Measurements from ENCODE around the gene KRT81. TPM values are rescaled to one million over a fixed set of nuclear protein-coding genes. Genes with fewer than 3 reads are reported as not detected.

The KRT81 gene
- total RNA-seq, 1 experiment from 2014 or later = 0.70 TPM

DNA sequence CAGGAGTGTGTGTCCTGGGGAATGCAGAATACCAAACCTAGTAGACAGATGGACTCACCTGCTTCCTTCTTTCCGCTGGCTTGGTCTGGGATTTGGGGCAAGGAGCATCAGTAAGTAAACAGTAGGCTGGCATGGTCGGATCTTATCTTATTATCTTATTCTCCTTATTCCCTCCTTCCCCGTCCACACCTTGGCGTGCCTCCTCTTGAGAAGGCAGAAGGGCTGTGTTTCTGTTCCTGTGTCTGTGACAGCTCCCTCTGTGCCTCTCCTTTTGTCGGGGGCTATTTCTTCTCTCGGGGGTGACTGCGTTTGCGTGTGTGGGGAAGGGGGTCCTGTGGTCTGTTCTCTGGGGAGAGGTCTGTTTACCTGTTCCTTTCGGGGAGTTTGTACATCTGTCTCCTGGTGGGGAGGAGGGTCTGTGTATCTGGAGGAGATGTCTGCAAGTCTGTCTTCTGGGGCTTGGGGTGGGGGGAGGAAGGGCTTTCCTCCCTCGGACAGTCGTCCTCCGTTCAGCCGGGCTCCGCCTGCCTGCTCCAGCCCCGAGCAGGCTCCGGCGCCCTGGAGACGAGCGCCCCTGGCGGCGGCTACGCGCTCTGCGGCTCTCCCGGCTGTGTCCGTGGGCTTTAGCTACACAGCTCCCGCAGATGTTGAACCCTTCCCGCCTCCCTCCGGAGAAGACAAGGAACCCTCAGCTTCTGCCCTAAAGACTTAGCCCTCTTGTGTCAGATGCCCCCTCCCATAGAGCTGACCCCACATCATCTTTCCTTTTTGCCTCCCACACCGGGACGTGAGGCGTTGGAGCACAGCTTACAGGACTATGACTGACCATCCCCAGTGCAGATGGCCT lies 12.5 kb downstream of the KRT81 start:
- H3K9me3 Mint-ChIP-seq = no peaks in the 10 kb centered on the region
- H3K4me1 Mint-ChIP-seq = peaks cover 5% of the 10 kb centered on the region
- no peak overlapping the region for H3K27ac Mint-ChIP-seq
- TF ChIP-seq JAZF1 (CRISPR knock-in tag; IDR thresholded peaks at IDR 0.05) = no peak
- TF ChIP-seq, protein P1, sequence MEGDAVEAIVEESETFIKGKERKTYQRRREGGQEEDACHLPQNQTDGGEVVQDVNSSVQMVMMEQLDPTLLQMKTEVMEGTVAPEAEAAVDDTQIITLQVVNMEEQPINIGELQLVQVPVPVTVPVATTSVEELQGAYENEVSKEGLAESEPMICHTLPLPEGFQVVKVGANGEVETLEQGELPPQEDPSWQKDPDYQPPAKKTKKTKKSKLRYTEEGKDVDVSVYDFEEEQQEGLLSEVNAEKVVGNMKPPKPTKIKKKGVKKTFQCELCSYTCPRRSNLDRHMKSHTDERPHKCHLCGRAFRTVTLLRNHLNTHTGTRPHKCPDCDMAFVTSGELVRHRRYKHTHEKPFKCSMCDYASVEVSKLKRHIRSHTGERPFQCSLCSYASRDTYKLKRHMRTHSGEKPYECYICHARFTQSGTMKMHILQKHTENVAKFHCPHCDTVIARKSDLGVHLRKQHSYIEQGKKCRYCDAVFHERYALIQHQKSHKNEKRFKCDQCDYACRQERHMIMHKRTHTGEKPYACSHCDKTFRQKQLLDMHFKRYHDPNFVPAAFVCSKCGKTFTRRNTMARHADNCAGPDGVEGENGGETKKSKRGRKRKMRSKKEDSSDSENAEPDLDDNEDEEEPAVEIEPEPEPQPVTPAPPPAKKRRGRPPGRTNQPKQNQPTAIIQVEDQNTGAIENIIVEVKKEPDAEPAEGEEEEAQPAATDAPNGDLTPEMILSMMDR (IDR thresholded peaks at IDR 0.05) = peak; percentile 97
- POLR2A ChIA-PET = interaction anchor here (0.6 to 0.7 kb wide), 2 partner anchors 33 to 80 kb away, joined by 5 read pairs; no protein-coding TSS in a partner anchor
- H3K4me3 Mint-ChIP-seq = peak overlapping the region; percentile 74
- DNase-seq (ENCODE audit: low spot score) = peak; percentile 87
- H3K27me3 Mint-ChIP-seq (ENCODE audit: low read depth) = peaks cover 20% of the 10 kb centered on the region
- CTCF ChIA-PET = interaction anchor here (0.5 to 6.2 kb wide), 97 partner anchors 8 to 1615 kb away, joined by 3 to 122 read pairs (median 5); partner anchors contain the start of genes KRT7, KRT80 and KRT83
- no peaks in the 10 kb centered on the region for H3K36me3 Mint-ChIP-seq
- ATAC-seq = peak; percentile 99

DNA sequence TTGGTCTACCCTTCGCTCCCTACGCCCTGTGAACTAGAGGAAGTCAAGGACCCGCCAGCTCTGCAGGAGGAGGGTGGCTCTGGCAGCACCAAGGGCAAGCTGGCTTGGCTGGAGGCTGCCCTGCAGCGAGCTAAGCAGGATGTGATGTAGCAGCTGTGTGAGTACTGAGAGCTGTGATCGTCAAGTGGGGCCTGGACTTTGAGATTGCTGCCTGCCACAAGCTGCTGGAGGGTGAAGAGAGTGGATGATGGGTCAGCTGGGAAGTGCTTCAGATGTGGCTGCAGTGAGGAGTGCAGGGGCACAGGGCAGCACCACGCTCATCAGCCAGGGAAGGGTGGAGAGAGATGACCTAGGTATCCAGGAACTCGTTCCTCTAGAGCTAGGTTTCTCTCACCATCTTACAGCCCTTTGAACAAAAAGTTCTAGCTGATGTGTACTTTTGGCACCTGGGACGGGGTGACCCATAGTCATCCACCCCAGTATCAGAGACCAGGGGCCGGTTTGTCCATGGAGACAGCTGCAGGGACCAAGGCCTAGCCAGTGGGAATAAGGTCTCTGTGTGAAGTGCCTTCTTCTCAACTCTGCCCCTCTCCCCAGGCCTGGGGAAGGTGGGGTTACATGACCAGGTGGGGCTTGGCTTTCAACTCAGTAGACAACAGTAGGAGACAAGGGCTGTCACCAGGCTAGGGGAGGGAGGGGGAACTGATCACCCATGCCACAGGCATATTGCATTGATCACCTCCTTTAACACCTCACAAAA lies 13.7 kb downstream of the KRT81 start:
- Mint-ChIP-seq H3K36me3 (no peaks in the 10 kb centered on the region), H3K9me3 (no peaks in the 10 kb centered on the region), H3K27ac (no peak overlapping the region), H3K4me1 (peaks cover 5% of the 10 kb centered on the region), H3K27me3 (ENCODE audit: low read depth) (peaks cover 20% of the 10 kb centered on the region), H3K4me3 (no peak overlapping the region)
- ChIA-PET CTCF (interaction anchor here (0.8 to 6.2 kb wide), 16 partner anchors 10 to 155 kb away, joined by 3 to 122 read pairs (median 28); partner anchors contain the start of gene KRT7), POLR2A (no interaction called here)
- DNase-seq (ENCODE audit: low spot score) (no peak), ATAC-seq (no peak)
- TF ChIP-seq, protein P2, sequence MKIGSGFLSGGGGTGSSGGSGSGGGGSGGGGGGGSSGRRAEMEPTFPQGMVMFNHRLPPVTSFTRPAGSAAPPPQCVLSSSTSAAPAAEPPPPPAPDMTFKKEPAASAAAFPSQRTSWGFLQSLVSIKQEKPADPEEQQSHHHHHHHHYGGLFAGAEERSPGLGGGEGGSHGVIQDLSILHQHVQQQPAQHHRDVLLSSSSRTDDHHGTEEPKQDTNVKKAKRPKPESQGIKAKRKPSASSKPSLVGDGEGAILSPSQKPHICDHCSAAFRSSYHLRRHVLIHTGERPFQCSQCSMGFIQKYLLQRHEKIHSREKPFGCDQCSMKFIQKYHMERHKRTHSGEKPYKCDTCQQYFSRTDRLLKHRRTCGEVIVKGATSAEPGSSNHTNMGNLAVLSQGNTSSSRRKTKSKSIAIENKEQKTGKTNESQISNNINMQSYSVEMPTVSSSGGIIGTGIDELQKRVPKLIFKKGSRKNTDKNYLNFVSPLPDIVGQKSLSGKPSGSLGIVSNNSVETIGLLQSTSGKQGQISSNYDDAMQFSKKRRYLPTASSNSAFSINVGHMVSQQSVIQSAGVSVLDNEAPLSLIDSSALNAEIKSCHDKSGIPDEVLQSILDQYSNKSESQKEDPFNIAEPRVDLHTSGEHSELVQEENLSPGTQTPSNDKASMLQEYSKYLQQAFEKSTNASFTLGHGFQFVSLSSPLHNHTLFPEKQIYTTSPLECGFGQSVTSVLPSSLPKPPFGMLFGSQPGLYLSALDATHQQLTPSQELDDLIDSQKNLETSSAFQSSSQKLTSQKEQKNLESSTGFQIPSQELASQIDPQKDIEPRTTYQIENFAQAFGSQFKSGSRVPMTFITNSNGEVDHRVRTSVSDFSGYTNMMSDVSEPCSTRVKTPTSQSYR (CRISPR knock-in tag; IDR thresholded peaks at IDR 0.05) = no peak
- TF ChIP-seq TP53 (CRISPR knock-in tag; IDR thresholded peaks at IDR 0.05) (no peak), ZNF317 (CRISPR knock-in tag; IDR thresholded peaks at IDR 0.05; ENCODE audit: borderline replicate concordance, low read depth) (no peak), OVOL2 (CRISPR knock-in tag; IDR thresholded peaks at IDR 0.05; ENCODE audit: borderline replicate concordance) (no peak), RELA (CRISPR knock-in tag; IDR thresholded peaks at IDR 0.05; ENCODE audit: borderline replicate concordance) (no peak), MXD4 (CRISPR knock-in tag; IDR thresholded peaks at IDR 0.05; ENCODE audit: borderline replicate concordance) (no peak), CBFB (CRISPR knock-in tag; IDR thresholded peaks at IDR 0.05; ENCODE audit: low read depth) (no peak), NFATC4 (CRISPR knock-in tag; IDR thresholded peaks at IDR 0.05) (no peak), FOXJ3 (CRISPR knock-in tag; IDR thresholded peaks at IDR 0.05; ENCODE audit: borderline replicate concordance) (no peak), SMAD3 (CRISPR knock-in tag; IDR thresholded peaks at IDR 0.05; ENCODE audit: borderline replicate concordance) (no peak), JAZF1 (CRISPR knock-in tag; IDR thresholded peaks at IDR 0.05) (no peak), NFE2L1 (CRISPR knock-in tag; IDR thresholded peaks at IDR 0.05) (no peak), GRHL2 (CRISPR knock-in tag; IDR thresholded peaks at IDR 0.05; ENCODE audit: insufficient replicate concordance, severe bottlenecking) (no peak), GABPB1 (CRISPR knock-in tag; IDR thresholded peaks at IDR 0.05) (no peak), RORB (CRISPR knock-in tag; IDR thresholded peaks at IDR 0.05) (no peak)
- TF ChIP-seq, protein P3, sequence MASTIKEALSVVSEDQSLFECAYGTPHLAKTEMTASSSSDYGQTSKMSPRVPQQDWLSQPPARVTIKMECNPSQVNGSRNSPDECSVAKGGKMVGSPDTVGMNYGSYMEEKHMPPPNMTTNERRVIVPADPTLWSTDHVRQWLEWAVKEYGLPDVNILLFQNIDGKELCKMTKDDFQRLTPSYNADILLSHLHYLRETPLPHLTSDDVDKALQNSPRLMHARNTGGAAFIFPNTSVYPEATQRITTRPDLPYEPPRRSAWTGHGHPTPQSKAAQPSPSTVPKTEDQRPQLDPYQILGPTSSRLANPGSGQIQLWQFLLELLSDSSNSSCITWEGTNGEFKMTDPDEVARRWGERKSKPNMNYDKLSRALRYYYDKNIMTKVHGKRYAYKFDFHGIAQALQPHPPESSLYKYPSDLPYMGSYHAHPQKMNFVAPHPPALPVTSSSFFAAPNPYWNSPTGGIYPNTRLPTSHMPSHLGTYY (CRISPR knock-in tag; IDR thresholded peaks at IDR 0.05) = no peak
- TF ChIP-seq, protein P4, sequence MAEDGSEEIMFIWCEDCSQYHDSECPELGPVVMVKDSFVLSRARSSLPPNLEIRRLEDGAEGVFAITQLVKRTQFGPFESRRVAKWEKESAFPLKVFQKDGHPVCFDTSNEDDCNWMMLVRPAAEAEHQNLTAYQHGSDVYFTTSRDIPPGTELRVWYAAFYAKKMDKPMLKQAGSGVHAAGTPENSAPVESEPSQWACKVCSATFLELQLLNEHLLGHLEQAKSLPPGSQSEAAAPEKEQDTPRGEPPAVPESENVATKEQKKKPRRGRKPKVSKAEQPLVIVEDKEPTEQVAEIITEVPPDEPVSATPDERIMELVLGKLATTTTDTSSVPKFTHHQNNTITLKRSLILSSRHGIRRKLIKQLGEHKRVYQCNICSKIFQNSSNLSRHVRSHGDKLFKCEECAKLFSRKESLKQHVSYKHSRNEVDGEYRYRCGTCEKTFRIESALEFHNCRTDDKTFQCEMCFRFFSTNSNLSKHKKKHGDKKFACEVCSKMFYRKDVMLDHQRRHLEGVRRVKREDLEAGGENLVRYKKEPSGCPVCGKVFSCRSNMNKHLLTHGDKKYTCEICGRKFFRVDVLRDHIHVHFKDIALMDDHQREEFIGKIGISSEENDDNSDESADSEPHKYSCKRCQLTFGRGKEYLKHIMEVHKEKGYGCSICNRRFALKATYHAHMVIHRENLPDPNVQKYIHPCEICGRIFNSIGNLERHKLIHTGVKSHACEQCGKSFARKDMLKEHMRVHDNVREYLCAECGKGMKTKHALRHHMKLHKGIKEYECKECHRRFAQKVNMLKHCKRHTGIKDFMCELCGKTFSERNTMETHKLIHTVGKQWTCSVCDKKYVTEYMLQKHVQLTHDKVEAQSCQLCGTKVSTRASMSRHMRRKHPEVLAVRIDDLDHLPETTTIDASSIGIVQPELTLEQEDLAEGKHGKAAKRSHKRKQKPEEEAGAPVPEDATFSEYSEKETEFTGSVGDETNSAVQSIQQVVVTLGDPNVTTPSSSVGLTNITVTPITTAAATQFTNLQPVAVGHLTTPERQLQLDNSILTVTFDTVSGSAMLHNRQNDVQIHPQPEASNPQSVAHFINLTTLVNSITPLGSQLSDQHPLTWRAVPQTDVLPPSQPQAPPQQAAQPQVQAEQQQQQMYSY (CRISPR knock-in tag; IDR thresholded peaks at IDR 0.05) = no peak
- TF ChIP-seq, protein P5, sequence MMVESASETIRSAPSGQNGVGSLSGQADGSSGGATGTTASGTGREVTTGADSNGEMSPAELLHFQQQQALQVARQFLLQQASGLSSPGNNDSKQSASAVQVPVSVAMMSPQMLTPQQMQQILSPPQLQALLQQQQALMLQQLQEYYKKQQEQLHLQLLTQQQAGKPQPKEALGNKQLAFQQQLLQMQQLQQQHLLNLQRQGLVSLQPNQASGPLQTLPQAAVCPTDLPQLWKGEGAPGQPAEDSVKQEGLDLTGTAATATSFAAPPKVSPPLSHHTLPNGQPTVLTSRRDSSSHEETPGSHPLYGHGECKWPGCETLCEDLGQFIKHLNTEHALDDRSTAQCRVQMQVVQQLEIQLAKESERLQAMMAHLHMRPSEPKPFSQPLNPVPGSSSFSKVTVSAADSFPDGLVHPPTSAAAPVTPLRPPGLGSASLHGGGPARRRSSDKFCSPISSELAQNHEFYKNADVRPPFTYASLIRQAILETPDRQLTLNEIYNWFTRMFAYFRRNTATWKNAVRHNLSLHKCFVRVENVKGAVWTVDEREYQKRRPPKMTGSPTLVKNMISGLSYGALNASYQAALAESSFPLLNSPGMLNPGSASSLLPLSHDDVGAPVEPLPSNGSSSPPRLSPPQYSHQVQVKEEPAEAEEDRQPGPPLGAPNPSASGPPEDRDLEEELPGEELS (CRISPR knock-in tag; IDR thresholded peaks at IDR 0.05) = no peak

Measured in WTC11 (cell line).